ENCODE data around the gene GIT1.
A peak's percentile ranks its signal among the peaks of the same experiment; 100 is the strongest.

GIT1 gene

GRCh38 chr17:29594519-29595090, 5.2 kb upstream of the GIT1 start:
- no peak for DNase-seq (ENCODE audit: low read depth)

DNA sequence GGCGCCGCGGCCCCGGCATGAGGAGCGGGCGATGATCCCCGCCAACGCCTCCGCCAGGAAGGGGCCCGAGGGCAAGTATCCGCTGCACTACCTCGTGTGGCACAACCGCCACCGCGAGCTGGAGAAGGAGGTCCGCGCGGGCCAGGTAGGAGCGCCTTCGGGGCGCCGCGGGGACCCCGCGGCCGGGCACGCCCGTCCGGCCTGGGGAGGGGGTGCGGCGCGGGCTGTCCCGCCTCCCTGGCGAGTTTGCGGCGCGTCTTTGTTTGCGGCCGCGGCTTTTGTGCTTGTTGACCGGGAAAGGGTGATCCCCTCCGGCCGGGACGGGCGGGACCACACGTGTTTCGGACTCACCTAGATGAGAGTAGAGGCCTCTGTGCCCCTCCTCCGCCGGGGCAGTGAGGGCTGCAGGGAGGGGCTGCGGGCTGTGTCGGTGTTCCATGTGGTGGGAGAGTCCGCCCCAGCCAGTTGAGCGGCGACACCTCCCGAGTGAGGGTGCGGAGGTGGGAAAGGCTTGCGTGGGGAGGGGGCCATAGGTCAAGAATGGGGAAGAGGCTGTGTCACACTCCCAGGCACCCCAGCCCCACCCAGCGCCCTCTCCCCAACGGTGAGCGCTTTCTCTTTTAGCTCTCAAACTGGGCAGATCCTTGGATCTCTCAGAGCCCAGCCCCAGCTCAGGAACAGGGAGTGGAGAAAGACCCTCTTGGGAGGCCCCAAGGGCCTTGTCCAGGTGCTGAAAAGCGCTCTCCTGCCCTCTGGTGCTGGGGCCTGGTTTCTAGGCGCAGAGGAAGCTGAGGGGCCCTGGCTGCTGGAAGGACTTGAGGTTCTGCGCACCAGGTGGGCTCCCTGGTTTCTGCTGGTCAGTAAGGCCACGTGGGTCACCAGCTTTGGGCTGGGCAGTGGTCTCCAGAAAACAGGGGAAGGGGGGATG, 4.4 kb upstream of the GIT1 start:
- no peak for DNase-seq (ENCODE audit: low read depth)

DNA sequence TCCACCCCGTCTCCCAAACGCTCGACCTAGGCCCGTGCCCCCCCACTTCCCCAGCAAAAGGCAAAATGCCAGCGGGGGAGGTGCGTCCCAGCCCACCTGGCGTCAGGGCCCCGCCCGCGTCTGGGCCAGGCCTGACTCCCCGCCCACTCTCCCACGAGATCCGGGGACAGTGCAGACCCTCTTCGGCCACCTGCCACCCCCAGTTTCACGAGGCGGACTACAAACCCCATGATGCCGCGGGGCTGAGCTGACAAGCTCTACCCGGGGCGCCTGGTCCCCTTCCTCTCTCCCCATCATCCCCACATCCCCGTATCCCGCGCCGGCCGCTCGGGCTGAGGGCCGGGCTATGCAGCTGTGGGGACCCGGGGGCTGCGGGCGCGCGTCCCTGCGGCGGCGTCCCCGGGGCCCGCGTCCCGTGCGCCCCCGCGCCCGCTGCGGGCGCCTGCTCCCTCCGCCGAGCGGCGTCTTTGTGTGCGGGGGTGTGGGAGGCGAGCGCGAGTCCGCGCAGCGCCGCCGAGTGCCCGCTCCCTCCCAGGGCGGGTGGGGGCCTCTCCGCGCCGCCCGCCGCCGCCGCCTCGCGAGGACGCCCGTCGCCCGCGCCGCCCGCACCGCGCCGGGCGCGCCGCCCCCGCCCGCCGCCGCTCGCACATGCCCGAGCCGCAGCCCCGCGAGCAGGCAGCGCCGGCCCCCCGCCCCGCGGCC, 3.6 kb upstream of the GIT1 start, which contains the start of gene ANKRD13B:
ANKRD13B (plus strand) TSS at position 283 of the 702 bp plus-strand sequence. CDS start 490 bp downstream, outside the sequence.
- no peak for DNase-seq (ENCODE audit: low read depth)

- peak; percentile 84 for DNase-seq (ENCODE audit: low read depth)
Measured at GRCh38 chr17:29591737-29592608, 2.5 kb upstream of the GIT1 start.

DNA sequence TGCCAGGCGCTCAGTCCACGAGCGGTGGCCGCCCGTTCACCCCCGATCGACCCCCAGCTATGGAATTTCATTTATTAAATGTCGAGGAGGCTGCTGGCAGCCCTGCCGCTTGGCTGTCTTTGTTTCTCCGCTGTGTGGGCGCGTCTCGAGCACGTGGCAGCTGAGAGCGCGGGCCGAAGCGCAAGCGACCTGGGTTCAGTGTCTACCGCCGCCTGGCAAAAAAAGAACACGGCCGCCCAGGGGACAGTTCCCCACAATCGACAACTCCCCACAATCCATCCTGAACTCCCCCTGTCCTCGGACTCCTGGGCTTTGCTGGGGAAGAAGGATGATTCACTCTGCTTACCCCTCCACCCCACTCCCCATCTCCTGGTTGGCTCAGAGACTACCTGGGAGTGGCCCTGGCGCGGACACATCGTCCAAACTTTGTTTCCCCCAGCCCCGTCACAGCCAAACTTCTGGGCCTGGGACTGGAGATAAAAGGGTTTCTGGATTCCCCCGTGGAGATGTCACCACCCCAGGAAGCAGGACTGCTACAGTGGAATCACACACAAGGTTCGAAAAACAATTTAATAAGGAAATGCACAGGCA, 1.8 kb upstream of the GIT1 start:
- DNase-seq (ENCODE audit: low read depth): no peak

- no peak for DNase-seq (ENCODE audit: low read depth)
Measured at GRCh38 chr17:29590411-29591145, 1.1 kb upstream of the GIT1 start.

DNA sequence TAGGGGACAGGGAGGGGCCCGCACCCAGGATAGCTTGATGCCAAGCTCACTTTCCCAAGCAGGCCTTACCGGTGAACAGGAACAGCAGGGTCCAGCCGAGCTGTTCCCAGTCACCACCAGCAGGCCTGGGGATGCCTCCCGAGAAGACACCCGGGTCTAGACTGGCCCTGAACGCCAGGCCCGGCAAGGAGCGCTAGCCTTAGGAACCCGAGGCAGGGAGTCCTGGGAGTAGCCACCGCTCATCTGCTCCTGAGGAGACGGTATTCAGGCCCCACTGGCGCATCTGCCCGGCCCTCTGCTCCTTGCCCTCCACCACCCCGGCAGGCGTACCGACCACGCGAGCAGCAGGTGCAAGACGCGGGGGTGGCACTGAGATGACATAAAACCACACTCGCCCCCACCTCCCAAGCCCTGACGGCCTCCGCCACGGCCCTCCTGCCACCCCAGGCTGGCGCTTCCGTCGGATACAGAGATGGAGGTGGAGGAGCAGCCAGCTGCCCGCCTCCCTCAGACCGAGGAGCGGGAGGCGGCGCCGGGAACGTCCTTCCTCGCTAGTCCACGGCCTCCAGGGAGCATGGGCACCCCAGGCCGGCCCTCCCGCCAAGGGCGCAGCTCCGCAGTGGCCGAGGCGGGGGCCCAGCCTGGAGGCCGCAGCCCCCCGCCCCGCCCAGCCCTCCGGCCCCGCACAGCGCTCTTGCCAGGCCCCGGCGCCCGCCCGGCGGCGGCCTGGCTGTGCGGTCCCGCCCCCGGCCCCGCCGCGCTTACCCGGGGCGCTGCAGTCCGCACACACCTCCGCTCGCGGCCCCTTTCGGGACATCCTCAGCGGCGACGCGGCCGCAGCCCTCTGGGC, 661 bp downstream of the GIT1 start:
- no peak for DNase-seq (ENCODE audit: low read depth)

GRCh38 chr17:29588017-29588561, 1.4 kb downstream of the GIT1 start:
- DNase-seq (ENCODE audit: low read depth): no peak

GRCh38 chr17:29587591-29587990, 1.9 kb downstream of the GIT1 start:
- no peak for DNase-seq (ENCODE audit: low read depth)

DNA sequence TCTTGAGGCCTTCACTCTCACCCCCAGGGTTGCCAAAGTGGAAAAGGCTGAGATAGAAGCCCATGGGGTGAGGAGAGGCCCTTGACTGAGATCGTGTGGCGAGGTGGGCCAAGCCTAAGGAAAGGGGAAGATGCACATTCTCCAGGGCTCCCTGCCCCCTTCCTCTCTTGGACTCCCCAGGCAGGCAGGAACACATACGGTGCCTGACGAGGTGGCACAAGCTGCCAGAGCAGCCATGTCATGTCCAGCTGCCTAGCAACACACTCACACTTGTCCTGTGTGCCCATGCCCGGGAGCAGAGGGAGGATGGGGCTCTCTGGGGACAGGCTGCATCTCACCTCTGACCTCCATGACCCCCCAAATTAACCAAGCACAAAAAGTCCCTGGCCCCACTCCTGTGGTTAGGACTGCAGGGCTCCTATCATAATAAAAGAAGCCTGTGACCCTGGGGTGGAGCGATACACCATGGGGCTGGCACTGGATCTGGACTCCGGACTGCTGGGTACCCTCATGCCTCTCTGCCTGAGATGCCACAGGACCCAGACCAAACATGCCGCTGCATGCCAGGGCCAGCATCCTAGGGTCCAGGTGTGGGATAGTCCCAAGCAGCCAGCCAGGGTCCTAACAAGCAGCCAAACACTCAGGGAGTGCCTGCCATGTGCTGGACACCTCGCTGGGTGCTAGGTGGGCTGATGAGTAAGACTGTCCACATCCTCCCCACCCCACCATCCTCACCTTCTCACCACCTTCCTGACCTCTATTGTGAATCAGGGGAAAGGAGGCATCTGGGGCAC, 2.6 kb downstream of the GIT1 start:
- no peak for DNase-seq (ENCODE audit: low read depth)

- no peak for DNase-seq (ENCODE audit: low read depth)
Measured at GRCh38 chr17:29585080-29585751, 4.2 kb downstream of the GIT1 start.

DNA sequence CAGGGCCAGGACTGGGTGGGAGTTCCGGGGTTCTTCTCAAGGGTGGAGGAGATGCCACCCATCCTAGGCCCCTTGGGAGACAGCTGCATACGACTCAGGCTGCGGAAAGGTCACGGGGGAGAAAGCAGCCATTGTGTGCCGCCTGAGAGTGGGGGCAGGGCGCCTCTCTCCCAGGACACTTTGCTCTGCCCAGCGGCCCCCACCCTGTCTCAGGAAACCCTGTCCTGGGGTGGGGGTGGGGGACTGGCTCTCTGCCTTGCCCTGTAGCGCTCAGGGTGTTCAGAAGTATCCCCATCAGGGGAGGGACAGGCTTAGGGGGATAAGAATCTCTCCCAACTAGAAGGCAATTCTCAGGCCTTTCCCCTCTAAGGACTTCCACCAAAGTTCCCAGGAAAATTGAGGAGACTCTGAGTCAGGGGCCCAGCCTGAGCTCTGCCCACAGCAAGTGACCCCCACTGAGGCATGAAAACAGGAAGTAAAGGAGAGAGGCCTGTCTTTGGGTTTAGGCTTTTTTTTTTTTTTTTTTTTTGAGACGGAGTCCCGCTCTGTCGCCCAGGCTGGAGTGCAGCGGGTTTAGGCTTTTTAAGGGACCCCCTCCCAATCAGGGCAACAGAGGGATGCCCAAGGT, 4.9 kb downstream of the GIT1 start:
- no peak for DNase-seq (ENCODE audit: low read depth)

DNA sequence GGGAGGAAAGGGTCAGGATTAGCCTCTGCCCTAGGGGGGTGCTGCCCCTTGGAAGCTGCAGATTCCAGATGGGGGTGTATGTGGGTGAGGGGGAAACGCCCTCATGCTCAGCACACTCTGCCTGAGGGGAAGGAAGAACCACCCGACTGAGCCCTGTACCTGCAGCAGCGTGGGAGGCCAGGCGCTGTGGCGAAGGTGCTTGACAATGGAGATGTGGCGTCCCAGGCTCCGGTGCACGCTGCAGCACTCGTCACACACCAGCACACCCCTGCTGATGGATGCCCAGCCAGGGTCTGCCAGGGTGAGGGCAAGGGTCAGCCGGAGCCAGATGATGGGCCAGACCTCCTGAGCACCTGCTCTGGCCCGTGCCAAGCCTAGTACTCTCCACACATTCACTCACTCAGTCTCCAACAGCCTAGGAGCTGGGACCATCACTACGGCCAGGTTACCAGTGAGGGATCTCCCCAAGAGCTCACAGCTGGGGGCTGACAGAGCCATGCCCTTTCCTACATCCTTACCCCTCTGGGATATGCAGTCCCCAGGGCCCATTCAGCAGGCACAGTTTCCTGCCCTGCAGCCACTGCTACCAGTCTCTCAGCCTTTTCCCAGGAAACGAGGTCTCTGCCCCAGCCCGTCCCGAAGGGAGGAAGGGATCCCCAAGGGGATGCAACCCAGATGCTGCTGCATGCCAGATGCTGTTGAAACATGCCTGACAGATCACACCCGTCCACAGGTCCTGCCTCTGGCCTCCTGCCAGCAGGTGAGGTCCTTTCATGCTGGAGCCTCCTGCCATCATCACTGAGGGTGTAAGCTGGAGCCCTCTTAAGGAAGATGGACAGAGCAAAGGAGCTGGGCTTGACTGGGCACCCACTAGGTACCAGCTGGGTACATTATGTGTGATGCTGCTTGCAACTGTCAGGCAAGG, 5.9 kb downstream of the GIT1 start:
- no peak for DNase-seq (ENCODE audit: low read depth)

DNA sequence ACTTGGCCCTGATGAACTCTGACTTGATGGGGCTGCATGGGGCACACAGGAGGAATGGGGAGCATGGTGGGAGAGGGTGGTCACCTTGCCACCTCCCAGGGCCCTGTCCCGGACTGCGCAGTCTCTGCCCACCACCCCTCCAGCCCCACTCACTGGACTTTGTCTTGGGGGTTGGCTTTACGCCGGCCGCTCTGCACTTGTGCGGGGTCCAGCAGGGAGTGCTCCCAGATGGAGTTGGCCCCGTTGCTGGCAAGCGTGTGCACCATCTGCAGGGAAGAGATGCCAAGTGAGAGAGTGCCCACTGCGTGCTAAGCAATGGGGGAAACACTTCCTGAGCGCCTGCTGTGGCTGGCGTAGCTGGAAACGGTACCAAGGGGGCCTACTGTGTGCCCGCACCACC, 6.7 kb downstream of the GIT1 start:
- no peak for DNase-seq (ENCODE audit: low read depth)

GRCh38 chr17:29582254-29582765, 7.1 kb downstream of the GIT1 start:
- no peak for DNase-seq (ENCODE audit: low read depth)

DNA sequence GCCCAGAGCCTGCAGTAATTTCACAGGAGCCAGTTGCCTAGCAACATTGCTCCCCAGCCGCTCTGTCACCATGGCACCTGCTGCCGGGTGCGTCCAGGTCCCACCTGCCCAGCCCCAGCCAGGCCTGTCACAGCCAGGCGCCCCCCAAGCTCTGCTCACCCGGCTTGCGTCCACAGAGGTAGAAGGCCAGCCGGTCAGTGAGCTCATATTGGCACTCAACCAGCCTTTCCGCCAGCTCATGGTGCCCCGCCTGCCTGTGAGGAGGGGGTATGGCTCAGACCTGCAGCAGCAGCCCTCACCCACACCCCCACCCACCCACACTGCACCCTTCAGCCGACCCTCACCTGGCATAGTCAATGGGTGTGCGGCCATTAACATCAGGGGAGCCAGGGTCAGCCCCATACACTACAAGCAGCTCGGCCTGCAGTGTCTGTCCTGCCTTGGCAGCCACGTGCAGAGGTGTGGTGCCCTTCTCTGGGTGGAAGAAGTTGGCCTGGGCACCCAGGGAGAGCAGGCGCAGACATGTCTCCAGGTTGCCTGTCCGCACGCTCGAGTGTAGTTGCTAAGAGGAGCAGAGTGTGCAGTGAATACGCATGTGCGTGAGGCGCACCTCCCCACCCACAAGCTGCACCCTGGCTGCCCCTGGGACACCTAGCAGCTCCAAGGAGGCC, 7.7 kb downstream of the GIT1 start:
- DNase-seq (ENCODE audit: low read depth): no peak
